Mesenchymal stem cell (in vitro differentiated cells and primary cell): ENCODE data around the gene ANKRD40CL.

ENCODE experiments used
- DNase-seq: peaks from one replicate; pipeline ENCODE4 v3.0.0-alpha.2; 2013
- H2AFZ ChIP-seq: one replicate; pipeline ENCODE4 v1.6.1; 2013; ENCODE audit warnings: low read depth, mild to moderate bottlenecking, control low read depth, inconsistent platforms, low read length, moderate library complexity
- H2AK5ac ChIP-seq: 2 replicates; pipeline ENCODE4 v1.6.1; 2013; ENCODE audit warnings: low read length, moderate library complexity, mild to moderate bottlenecking, inconsistent platforms; ENCODE audit not compliant: severe bottlenecking
- H2BK120ac ChIP-seq: one replicate; pipeline ENCODE4 v1.6.1; 2013; ENCODE audit warnings: low read depth, mild to moderate bottlenecking, inconsistent platforms, low read length, moderate library complexity
- H2BK12ac ChIP-seq, 2 experiments: one replicate each; pipeline ENCODE4 v1.6.1; 2013; ENCODE audit warnings: inconsistent platforms in 2 of 2, low read length in 2 of 2, mild to moderate bottlenecking in 2 of 2, moderate library complexity in 2 of 2, control low read depth in 1 of 2
- H2BK15ac ChIP-seq: one replicate; pipeline ENCODE4 v1.6.1; 2013; ENCODE audit warnings: mild to moderate bottlenecking, low read depth, inconsistent platforms; ENCODE audit not compliant: poor library complexity, severe bottlenecking
- H2BK5ac ChIP-seq: 2 replicates; pipeline ENCODE4 v1.6.1; 2013; ENCODE audit warnings: low read depth, mild to moderate bottlenecking, low read length, control low read depth, inconsistent platforms; ENCODE audit not compliant: poor library complexity, severe bottlenecking
- H3K14ac ChIP-seq, 2 experiments: one replicate each; pipeline ENCODE4 v1.6.1; 2013; ENCODE audit warnings: inconsistent platforms in 2 of 2, low read length in 2 of 2, control low read depth in 1 of 2, mild to moderate bottlenecking in 1 of 2, moderate library complexity in 1 of 2
- H3K18ac ChIP-seq, 2 experiments: one replicate each; pipeline ENCODE4 v1.6.1; 2013; ENCODE audit warnings: inconsistent platforms in 2 of 2, low read length in 2 of 2, control low read depth in 1 of 2, low read depth in 1 of 2, mild to moderate bottlenecking in 1 of 2
- H3K23ac ChIP-seq, 2 experiments: one replicate each; pipeline ENCODE4 v1.6.1; 2013; ENCODE audit warnings: inconsistent platforms in 2 of 2, low read length in 2 of 2, mild to moderate bottlenecking in 2 of 2, moderate library complexity in 2 of 2, control low read depth in 1 of 2
- H3K27ac ChIP-seq: 2 replicates; pipeline ENCODE4 v1.5.1; 2013; ENCODE audit warnings: mild to moderate bottlenecking, moderate library complexity, low read length, control low read depth, inconsistent platforms; ENCODE audit not compliant: poor library complexity, severe bottlenecking
- H3K27me3 ChIP-seq, 2 experiments: 2 replicates each; pipeline versions ENCODE4 v1.6.1 to v1.7.0; 2013; ENCODE audit warnings: low read length in 2 of 2, mild to moderate bottlenecking in 2 of 2, moderate library complexity in 2 of 2, control low read depth in 1 of 2, inconsistent platforms in 1 of 2; ENCODE audit not compliant: control insufficient read depth in 1 of 2, insufficient read depth in 1 of 2
- H3K36me3 ChIP-seq, 2 experiments: 2 replicates each; pipeline versions ENCODE4 v1.6.1 to v1.7.0; 2013; ENCODE audit warnings: low read length in 2 of 2, control low read depth in 1 of 2, inconsistent platforms in 1 of 2, low read depth in 1 of 2, mild to moderate bottlenecking in 1 of 2; ENCODE audit not compliant: insufficient read depth in 2 of 2, control insufficient read depth in 1 of 2
- H3K4ac ChIP-seq, 2 experiments: one replicate each; pipeline ENCODE4 v1.6.1; 2013; ENCODE audit warnings: inconsistent platforms in 2 of 2, low read length in 2 of 2, mild to moderate bottlenecking in 2 of 2, moderate library complexity in 2 of 2, control low read depth in 1 of 2, low read depth in 1 of 2
- H3K4me1 ChIP-seq: 2 replicates; pipeline ENCODE4 v1.6.1; 2013; ENCODE audit warnings: low read depth, low read length, control low read depth; ENCODE audit not compliant: control insufficient read depth, insufficient read depth
- H3K4me2 ChIP-seq: 2 replicates; pipeline ENCODE4 v1.6.1; 2013; ENCODE audit warnings: low read length, mild to moderate bottlenecking, inconsistent platforms; ENCODE audit not compliant: poor library complexity, severe bottlenecking
- H3K4me3 ChIP-seq, 2 experiments: 2 replicates each; pipeline versions ENCODE4 v1.5.1 to v1.7.0; 2013; ENCODE audit warnings: low read length in 2 of 2, mild to moderate bottlenecking in 2 of 2, control low read depth in 1 of 2, low read depth in 1 of 2; ENCODE audit not compliant: insufficient read depth in 1 of 2
- H3K79me1 ChIP-seq: replicated peaks from 2 replicates; pipeline ENCODE4 v1.6.1; 2013; ENCODE audit warnings: mild to moderate bottlenecking, control low read depth, low read length, inconsistent platforms; ENCODE audit not compliant: poor library complexity, severe bottlenecking
- H3K9ac ChIP-seq: 2 replicates; pipeline ENCODE4 v1.7.0; 2013; ENCODE audit warnings: mild to moderate bottlenecking, low read length, moderate library complexity
- H3K9me3 ChIP-seq: 2 replicates; pipeline ENCODE4 v1.7.0; 2013; ENCODE audit warnings: mild to moderate bottlenecking, low read length; ENCODE audit not compliant: control insufficient read depth
- H4K8ac ChIP-seq: one replicate; pipeline ENCODE4 v1.6.1; 2013; ENCODE audit warnings: inconsistent platforms, mild to moderate bottlenecking, low read length, moderate library complexity
- H4K91ac ChIP-seq: one replicate; pipeline ENCODE4 v1.6.1; 2013; ENCODE audit warnings: mild to moderate bottlenecking, low read length, inconsistent platforms
- WGBS: methylation state at CpG from one replicate; pipeline ENCODE4 v1.1.7; 2013; ENCODE audit warnings: mixed read lengths; 5-methylcytosine and 5-hydroxymethylcytosine counted together

Gene ANKRD40CL

DNA sequence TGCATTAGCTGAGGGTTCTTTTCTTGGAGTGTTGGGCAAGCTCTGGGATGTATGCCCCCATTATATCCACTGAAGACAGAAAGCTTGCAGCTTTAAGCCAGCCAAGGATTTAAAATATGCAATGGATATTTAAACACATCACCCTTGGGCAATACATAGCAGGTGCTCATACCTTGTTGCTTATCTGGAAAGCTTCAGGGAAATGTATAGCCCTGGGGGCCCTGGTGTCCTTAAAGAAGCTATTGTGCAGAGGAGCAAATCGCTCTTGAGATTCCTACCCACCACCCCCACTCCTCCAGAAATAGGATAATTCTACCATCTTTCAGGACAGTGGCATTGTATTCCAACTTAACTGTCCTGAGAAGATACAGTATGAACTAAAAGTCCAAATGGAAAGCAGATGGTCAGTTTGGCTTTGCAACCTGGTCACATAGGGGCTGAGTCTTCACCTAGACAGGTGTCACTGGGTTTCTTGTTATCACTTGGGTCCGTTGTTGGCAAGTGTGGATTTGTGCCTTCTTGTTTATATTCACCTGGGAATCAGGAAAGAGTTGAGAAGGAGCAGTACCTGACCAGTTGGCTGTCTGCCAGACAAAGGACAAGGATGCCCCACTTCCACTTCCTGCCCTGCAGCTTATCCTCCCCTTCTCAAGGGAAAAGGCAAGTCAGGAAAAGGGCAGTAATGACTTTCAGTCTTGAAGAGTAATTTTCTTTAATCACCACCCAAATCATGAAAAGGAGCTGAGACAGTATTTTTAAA, 3.4 kb downstream of the ANKRD40CL start:
- Histone ChIP-seq H4K8ac (no peak overlapping the region), H2AK5ac (no peak overlapping the region), H4K91ac (no peak overlapping the region), H3K4me3 (peak overlapping the region in 1 of 2 experiments; percentile 78), H2BK12ac (no peak overlapping the region), H3K4ac (no peak overlapping the region), H3K36me3 (no peaks in the 10 kb centered on the region), H3K4me2 (no peak overlapping the region), H3K4me1 (no peaks in the 10 kb centered on the region), H2BK5ac (no peak overlapping the region), H3K14ac (no peak overlapping the region), H3K23ac (no peak overlapping the region), H3K9me3 (no peaks in the 10 kb centered on the region), H3K27me3 (no peaks in the 10 kb centered on the region), H3K27ac (no peak overlapping the region), H3K9ac (peak overlapping the region; percentile 87), H2BK15ac (no peak overlapping the region), H3K79me1 (no peaks in the 10 kb centered on the region), H3K18ac (no peak overlapping the region), H2AFZ (no peak overlapping the region), H2BK120ac (no peak overlapping the region)
- 86% methylated on average over 2 of the region's 2 CpGs for WGBS
- no peak for DNase-seq

DNA sequence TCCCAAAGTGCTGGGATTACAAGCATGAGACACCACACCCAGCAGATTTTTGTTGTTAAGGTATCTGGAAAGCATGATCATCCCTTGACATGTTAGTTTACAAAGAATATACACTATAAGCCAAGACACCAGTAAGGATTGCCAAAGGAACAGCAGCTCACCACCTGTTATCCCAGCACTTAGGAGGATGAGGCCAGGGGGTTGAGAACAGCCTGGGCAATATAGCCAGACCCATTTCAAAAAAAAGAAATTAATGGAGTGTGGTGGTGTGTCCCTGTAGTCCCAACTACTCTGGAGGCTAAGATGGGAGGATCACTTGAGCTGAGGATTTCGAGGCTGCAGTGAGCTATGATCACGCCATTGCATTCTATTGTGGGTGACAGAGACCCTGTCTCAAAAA, 5.1 kb downstream of the ANKRD40CL start:
- Histone ChIP-seq H2BK120ac (no peak overlapping the region), H3K9me3 (no peaks in the 10 kb centered on the region), H3K4ac (no peak overlapping the region), H4K91ac (no peak overlapping the region), H2BK12ac (no peak overlapping the region), H3K27me3 (no peaks in the 10 kb centered on the region), H3K27ac (no peak overlapping the region), H3K36me3 (no peaks in the 10 kb centered on the region), H2BK5ac (no peak overlapping the region), H3K23ac (no peak overlapping the region), H2AK5ac (no peak overlapping the region), H3K4me3 (no peak overlapping the region), H3K18ac (no peak overlapping the region), H3K9ac (peak overlapping the region; percentile 87), H4K8ac (no peak overlapping the region), H3K14ac (no peak overlapping the region), H3K79me1 (no peaks in the 10 kb centered on the region), H2BK15ac (no peak overlapping the region), H3K4me1 (no peaks in the 10 kb centered on the region), H2AFZ (no peak overlapping the region), H3K4me2 (no peak overlapping the region)
- no CpG with 5 or more reads among the region's 2 CpGs for WGBS
- no peak for DNase-seq

DNA sequence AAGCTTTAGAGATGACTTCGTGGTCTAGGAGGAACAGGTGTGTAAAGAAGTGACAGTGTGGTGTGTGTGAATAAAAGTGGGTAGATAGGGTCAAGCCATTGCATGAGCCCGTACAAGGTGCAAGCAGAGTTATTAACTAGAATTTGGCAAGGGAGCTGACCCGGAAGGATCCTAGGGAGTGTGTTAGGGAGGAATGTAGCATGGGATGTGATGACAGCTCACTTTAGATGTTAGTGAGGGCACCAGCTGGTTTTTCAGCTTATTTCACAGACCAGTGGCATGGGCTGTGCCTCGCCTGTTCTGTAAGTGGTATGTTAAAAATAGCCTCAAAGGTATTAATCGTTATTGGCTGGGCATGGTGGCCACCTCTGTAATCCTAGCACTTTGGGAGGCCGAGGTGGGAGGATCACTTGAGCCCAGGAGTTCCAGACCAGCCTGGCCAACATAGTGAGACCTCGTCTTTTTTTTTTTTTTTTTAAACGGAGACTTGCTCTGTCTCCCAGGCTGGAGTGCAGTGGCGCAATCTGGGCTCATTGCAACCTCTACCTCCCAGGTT, 8.3 kb downstream of the ANKRD40CL start:
- no peak overlapping the region for H4K8ac ChIP-seq
- H3K4ac ChIP-seq, result no peak overlapping the region
- H2BK5ac ChIP-seq, result no peak overlapping the region
- H3K9me3 ChIP-seq, result no peaks in the 10 kb centered on the region
- H2AFZ ChIP-seq, result no peak overlapping the region
- H3K4me1 ChIP-seq, result peaks cover 6% of the 10 kb centered on the region
- H3K27ac ChIP-seq, result no peak overlapping the region
- H3K9ac ChIP-seq, result no peak overlapping the region
- no peak overlapping the region for H3K14ac ChIP-seq
- H3K36me3 ChIP-seq, result peaks cover 3 to 23% of the 10 kb centered on the region in 2 experiments
- H2BK15ac ChIP-seq, result no peak overlapping the region
- no peak overlapping the region for H4K91ac ChIP-seq
- no peak overlapping the region for H3K18ac ChIP-seq
- whole genome bisulfite sequencing, result 88% methylated on average over 9 of the region's 9 CpGs
- H3K4me3 ChIP-seq, result no peak overlapping the region
- H3K23ac ChIP-seq, result no peak overlapping the region
- H3K27me3 ChIP-seq, result no peaks in the 10 kb centered on the region
- H2AK5ac ChIP-seq, result peak overlapping the region; percentile 10
- H3K79me1 ChIP-seq, result no peaks in the 10 kb centered on the region
- DNase-seq, result no peak
- H2BK12ac ChIP-seq, result no peak overlapping the region
- H2BK120ac ChIP-seq, result no peak overlapping the region
- no peak overlapping the region for H3K4me2 ChIP-seq

DNA sequence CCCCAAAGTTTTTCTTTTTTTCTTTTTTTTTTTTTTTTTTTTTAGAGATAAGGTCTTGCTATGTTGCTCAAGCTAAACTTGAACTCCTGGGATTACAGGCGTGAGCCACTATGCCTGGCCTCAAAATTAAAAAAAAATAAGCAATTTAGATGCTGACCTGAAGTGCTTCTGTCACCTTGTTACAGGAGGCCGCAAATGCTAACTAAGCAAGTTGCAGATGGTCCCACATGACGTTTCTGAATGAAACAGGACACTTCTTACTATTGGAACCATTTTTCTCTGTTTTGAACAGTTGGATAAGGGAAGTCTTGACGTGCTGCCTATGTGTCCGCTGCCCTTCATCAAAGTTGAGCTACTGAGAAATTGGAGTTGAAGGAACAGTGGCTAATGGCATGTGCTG, 8.8 kb downstream of the ANKRD40CL start:
- Histone ChIP-seq H2BK5ac (no peak overlapping the region), H4K91ac (no peak overlapping the region), H3K14ac (no peak overlapping the region), H3K79me1 (no peaks in the 10 kb centered on the region), H2AFZ (no peak overlapping the region), H4K8ac (no peak overlapping the region), H3K9me3 (no peaks in the 10 kb centered on the region), H3K27ac (no peak overlapping the region), H2BK120ac (no peak overlapping the region), H3K18ac (no peak overlapping the region), H3K4ac (no peak overlapping the region), H3K9ac (no peak overlapping the region), H2BK15ac (no peak overlapping the region), H3K27me3 (no peaks in the 10 kb centered on the region), H2BK12ac (no peak overlapping the region), H3K4me2 (no peak overlapping the region), H2AK5ac (peak overlapping the region; percentile 10), H3K4me3 (no peak overlapping the region), H3K36me3 (peaks cover 3 to 28% of the 10 kb centered on the region in 2 experiments), H3K23ac (no peak overlapping the region), H3K4me1 (peaks cover 6% of the 10 kb centered on the region)
- 86% methylated on average over 5 of the region's 5 CpGs for WGBS
- DNase-seq, result no peak
